Effector memory CD8-positive, alpha-beta T cell (primary cell): ENCODE results near the gene ARF1.

Source experiments
- ATAC-seq: fragments of 150-1000 bp; cut with Tn5 transposase; replicated peaks from 2 replicates; pipeline ENCODE4 v1.10.0; 2021; ENCODE audit warnings: mild to moderate bottlenecking, moderate library complexity
- DNase-seq, 3 experiments: peaks; one replicate each; pipeline ENCODE4 v3.0.0; 2021
- H3K27ac Mint-ChIP-seq, 2 donors: one replicate each; pipeline ENCODE4 v1.8.0; 2022; ENCODE audit warnings: mild to moderate bottlenecking in 2 of 2, mixed read lengths in 2 of 2, moderate library complexity in 2 of 2
- H3K27me3 Mint-ChIP-seq, 2 donors: one replicate each; pipeline ENCODE4 v1.8.0; 2022; ENCODE audit warnings: mixed read lengths in 2 of 2
- H3K36me3 Mint-ChIP-seq: one replicate; pipeline ENCODE4 v1.8.0; 2022; ENCODE audit warnings: mild to moderate bottlenecking, moderate library complexity, mixed read lengths; ENCODE audit not compliant: insufficient read depth
- H3K4me1 Mint-ChIP-seq, 2 donors: one replicate each; pipeline ENCODE4 v1.8.0; 2022; ENCODE audit warnings: low read depth in 2 of 2, mixed read lengths in 2 of 2
- H3K4me3 Mint-ChIP-seq, 2 donors: one replicate each; pipeline ENCODE4 v1.8.0; 2022; ENCODE audit warnings: mild to moderate bottlenecking in 2 of 2, mixed read lengths in 2 of 2, moderate library complexity in 2 of 2
- H3K9me3 Mint-ChIP-seq, 2 donors: one replicate each; pipeline ENCODE4 v1.8.0; 2022; ENCODE audit warnings: mixed read lengths in 2 of 2

The ARF1 gene

DNA sequence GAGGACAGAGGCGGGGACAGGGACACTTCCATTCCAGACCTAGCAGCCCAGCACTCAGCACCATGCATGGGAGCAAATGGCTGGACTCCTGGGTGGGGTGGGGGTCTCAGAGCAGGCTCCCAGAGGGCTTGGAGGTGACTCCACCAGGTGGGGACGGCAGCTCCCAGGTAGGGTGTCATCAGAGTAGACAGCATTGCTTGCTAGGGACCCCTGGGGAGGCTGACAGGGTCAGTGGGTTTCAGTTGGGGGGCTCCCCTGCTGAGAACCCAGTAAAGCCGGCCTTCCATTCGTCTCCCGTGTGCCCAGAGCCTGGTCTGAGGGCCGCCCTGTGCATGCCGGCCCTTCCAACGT is 62.5 kb downstream of the ARF1 start:
- Mint-ChIP-seq H3K36me3 (peaks cover 52% of the 10 kb centered on the region), H3K27me3 (no peaks in the 10 kb centered on the region), H3K4me3 (peak overlapping the region in 1 of 2 donors; percentile 21), H3K4me1 (peaks cover 31 to 40% of the 10 kb centered on the region in 2 donors), H3K27ac (peak overlapping the region; percentile 41 to 77), H3K9me3 (no peaks in the 10 kb centered on the region)
- ATAC-seq (no peak), DNase-seq (no peak)

DNA sequence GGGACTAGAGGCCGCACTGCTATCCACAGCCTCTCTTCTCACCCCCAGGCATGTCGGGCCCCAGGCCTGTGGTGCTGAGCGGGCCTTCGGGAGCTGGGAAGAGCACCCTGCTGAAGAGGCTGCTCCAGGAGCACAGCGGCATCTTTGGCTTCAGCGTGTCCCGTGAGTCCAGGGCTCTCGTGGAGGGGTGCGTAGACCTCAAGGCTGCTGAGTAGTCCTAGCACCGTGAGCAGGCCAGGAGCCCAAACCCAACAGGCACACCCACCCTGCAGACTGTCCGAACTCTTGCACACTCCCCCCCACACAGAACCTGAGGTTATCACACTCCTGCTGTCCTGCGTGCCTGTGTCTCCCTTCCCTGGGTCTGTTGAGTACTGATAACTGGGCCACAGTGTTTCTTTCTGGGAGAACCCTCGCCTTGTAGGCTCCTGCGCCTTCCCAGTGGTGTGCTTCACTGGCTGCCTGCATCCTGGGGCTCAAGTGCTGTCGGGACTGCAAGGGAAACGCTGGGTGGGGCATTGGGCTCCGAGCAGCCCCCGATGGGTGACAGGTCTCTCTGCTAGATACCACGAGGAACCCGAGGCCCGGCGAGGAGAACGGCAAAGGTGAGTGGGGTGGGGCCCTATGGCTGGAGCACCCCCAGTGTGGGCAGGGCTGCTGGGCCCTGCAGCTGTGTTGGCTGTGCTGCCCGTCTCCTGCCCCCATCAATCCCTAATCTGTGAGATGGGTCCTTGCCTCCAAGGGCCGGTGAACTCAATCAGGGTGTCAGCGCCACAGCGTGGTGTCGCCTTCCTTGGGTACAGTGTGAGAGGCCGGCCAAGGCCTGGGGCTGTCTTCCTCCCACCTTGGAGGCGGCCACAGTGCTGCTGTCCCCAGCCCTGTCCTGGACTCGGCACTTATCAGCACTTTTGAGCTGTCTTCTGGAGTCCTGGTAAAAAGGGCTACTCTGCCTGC is 63.2 kb downstream of the ARF1 start:
- H3K36me3 Mint-ChIP-seq: peaks cover 52% of the 10 kb centered on the region
- no peak overlapping the region for H3K27ac Mint-ChIP-seq
- peaks cover 31 to 40% of the 10 kb centered on the region in 2 donors for H3K4me1 Mint-ChIP-seq
- no peak overlapping the region for H3K4me3 Mint-ChIP-seq
- H3K9me3 Mint-ChIP-seq: no peaks in the 10 kb centered on the region
- DNase-seq: no peak
- H3K27me3 Mint-ChIP-seq: no peaks in the 10 kb centered on the region
- ATAC-seq: no peak

DNA sequence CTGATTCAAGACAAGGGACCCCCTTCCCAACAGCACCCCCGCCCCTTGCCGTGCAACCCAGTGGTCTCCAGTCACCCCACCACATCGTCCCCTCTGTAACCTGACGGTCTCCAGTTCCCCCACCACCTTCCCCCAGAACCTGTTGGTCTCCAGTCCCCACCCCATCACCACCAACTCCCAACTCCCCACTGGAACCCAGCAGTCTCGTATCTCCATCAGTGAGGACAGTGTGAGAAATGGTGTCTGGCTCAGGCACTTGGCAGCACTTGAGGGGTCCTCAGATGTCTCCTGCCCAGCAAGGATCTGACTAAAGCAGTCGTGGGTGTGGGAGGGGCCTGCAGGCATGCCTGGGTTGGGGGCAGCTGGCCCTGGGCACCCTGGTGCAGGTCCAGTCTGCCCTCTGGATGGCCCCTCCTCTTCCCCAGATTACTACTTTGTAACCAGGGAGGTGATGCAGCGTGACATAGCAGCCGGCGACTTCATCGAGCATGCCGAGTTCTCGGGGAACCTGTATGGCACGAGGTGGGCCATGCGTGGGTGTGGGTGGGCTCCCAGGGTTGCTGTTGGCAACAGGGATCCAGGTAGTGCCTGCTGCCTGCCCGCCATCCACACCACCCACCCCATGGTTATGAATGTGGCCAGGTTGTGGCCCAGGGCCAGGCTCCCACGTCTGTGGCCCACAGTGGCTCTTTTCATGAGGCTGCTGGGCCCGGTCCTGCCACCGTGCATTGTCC is 64.1 kb downstream of the ARF1 start:
- H3K27me3 Mint-ChIP-seq: no peaks in the 10 kb centered on the region
- peaks cover 49% of the 10 kb centered on the region for H3K36me3 Mint-ChIP-seq
- H3K9me3 Mint-ChIP-seq: no peaks in the 10 kb centered on the region

DNA sequence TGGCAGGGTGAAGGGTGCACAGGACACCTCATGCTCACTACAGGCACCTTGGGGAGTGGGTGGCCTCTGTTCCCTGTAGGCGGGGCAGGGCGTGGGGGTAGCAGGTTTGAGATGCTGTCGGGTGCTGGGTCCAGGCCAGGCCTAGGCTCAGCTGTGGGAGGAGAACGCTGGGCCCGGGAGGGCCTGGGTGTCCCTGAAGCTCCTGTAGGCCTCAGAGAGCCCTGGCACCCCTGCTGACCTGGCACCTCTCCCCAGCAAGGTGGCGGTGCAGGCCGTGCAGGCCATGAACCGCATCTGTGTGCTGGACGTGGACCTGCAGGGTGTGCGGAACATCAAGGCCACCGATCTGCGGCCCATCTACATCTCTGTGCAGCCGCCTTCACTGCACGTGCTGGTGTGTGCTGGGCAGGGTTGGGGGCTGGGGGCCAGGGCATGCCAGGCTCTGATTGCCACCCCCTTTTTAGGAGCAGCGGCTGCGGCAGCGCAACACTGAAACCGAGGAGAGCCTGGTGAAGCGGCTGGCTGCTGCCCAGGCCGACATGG is 64.7 kb downstream of the ARF1 start:
- Mint-ChIP-seq H3K4me3 (no peak overlapping the region), H3K27ac (no peak overlapping the region), H3K27me3 (no peaks in the 10 kb centered on the region), H3K36me3 (peaks cover 44% of the 10 kb centered on the region), H3K4me1 (peaks cover 21 to 30% of the 10 kb centered on the region in 2 donors), H3K9me3 (no peaks in the 10 kb centered on the region)
- DNase-seq (no peak), ATAC-seq (no peak)

More for the DNA sequence above, 64.1 kb downstream of the ARF1 start:
- Mint-ChIP-seq H3K4me3 (no peak overlapping the region), H3K27ac (no peak overlapping the region), H3K4me1 (peaks cover 25 to 35% of the 10 kb centered on the region in 2 donors)
- ATAC-seq: no peak
- no peak for DNase-seq

DNA sequence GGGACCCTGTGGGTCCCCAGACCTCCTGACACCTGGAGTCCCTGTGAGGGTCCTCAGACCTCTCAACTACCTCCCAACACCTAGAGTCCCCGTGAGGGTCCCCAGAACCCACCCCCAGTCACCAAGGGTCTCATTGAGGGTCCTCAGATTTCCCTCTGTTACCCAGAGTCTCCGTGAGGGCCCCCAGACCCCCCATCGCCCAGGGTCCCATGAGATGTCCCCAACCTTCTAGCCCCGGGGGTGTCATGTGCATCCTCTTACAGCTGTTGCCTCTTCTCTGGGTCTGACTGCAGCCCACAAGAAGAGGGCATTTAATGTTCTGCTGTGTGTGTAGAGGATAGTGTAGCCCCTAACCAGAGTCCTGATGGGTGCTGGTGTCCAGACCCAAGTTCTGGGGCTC is 65.3 kb downstream of the ARF1 start:
- DNase-seq (no peak), ATAC-seq (no peak)
- no peaks in the 10 kb centered on the region for H3K27me3 Mint-ChIP-seq
- H3K9me3 Mint-ChIP-seq: no peaks in the 10 kb centered on the region
- peaks cover 42% of the 10 kb centered on the region for H3K36me3 Mint-ChIP-seq
- H3K4me1 Mint-ChIP-seq: peaks cover 19 to 26% of the 10 kb centered on the region in 2 donors
- H3K27ac Mint-ChIP-seq: peak overlapping the region; percentile 23 to 28
- no peak overlapping the region for H3K4me3 Mint-ChIP-seq

DNA sequence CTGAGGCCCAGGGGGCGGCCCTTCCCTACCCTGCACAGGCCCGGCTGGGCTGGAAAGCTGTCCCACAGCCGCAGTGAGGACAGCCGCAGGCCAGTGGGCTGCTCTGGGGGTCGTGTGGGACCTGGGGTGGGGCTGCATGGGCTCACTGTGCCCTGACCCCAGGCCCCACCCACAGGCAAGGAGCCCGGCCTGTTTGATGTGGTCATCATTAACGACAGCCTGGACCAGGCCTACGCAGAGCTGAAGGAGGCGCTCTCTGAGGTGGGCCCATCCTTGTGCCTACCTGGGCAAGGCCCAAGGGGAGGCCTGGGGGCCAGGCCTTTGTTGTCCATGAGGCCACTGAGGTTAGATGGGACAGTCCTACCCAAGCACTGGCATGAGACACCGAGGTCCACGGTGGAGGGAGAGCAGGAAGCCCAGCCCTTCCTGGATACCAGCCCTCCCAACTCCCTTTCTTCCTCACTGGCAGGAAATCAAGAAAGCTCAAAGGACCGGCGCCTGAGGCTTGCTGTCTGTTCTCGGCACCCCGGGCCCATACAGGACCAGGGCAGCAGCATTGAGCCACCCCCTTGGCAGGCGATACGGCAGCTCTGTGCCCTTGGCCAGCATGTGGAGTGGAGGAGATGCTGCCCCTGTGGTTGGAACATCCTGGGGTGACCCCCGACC is 65.8 kb downstream of the ARF1 start:
- no peak for ATAC-seq
- peaks cover 42% of the 10 kb centered on the region for H3K36me3 Mint-ChIP-seq
- H3K27me3 Mint-ChIP-seq: no peaks in the 10 kb centered on the region

More for the DNA sequence above, 65.8 kb downstream of the ARF1 start:
- peaks cover 14 to 21% of the 10 kb centered on the region in 2 donors for H3K4me1 Mint-ChIP-seq
- DNase-seq: no peak
- H3K4me3 Mint-ChIP-seq: no peak overlapping the region
- H3K9me3 Mint-ChIP-seq: no peaks in the 10 kb centered on the region
- H3K27ac Mint-ChIP-seq: peak overlapping the region; percentile 28 to 66
